Stomach (tissue), 4 donors: ENCODE measurements around the gene ABCA5.

Experiments
- EP300 ChIP-seq: sonication (generic); formaldehyde crosslinking; IDR thresholded peaks from one replicate; pipeline ENCODE4 v1.6.1; 2017; ENCODE audit warnings: antibody characterized with exemption
- POLR2A ChIP-seq, 4 donors: fragments of 450-650 bp; IDR thresholded peaks; one replicate each; pipeline ENCODE4 v1.6.1; 2016; ENCODE audit warnings: antibody characterized with exemption in 4 of 4, control low read depth in 2 of 4, mild to moderate bottlenecking in 1 of 4, moderate library complexity in 1 of 4
- POLR2AphosphoS5 ChIP-seq, 3 donors: sonication (generic); formaldehyde crosslinking; IDR thresholded peaks; one replicate each; pipeline ENCODE4 v1.6.1; 2016; ENCODE audit warnings: antibody characterized with exemption in 3 of 3
- TF ChIP-seq, protein P1 (sequence below), 7 experiments: fragments of 450-650 bp in 4 of 7; fragments of 200-600 bp in 3 of 7; sonication (generic) in 3 of 7; IDR thresholded peaks; one replicate each; pipeline ENCODE4 v1.5.1; 2016 to 2019; ENCODE audit warnings: antibody characterized with exemption in 7 of 7, control low read depth in 2 of 7, mild to moderate bottlenecking in 1 of 7

DNA sequence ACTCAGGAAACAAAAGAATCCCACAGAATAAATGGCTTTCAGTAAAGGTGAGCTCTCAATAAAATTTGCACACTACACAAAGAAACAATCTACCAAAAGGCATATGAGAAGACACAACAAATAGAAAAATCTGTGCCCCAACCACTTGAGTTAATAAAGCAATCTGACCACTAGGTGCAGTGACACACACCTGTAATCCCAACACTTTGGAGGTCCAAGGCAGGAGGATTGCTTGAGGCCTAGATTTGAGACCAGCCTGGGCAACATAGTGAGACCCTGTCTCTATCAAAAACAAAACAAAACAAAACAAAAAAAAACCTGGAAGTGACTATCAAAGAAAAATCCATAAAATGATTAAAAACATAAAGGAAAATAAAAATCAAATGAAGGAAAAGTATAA lies 9.6 kb upstream of the ABCA5 start:
- TF ChIP-seq POLR2AphosphoS5 (IDR thresholded peaks at IDR 0.05): no peak
- TF ChIP-seq, protein P1, sequence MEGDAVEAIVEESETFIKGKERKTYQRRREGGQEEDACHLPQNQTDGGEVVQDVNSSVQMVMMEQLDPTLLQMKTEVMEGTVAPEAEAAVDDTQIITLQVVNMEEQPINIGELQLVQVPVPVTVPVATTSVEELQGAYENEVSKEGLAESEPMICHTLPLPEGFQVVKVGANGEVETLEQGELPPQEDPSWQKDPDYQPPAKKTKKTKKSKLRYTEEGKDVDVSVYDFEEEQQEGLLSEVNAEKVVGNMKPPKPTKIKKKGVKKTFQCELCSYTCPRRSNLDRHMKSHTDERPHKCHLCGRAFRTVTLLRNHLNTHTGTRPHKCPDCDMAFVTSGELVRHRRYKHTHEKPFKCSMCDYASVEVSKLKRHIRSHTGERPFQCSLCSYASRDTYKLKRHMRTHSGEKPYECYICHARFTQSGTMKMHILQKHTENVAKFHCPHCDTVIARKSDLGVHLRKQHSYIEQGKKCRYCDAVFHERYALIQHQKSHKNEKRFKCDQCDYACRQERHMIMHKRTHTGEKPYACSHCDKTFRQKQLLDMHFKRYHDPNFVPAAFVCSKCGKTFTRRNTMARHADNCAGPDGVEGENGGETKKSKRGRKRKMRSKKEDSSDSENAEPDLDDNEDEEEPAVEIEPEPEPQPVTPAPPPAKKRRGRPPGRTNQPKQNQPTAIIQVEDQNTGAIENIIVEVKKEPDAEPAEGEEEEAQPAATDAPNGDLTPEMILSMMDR (IDR thresholded peaks at IDR 0.05): no peak
- TF ChIP-seq POLR2A (IDR thresholded peaks at IDR 0.05): no peak
- TF ChIP-seq EP300: no peak
